ENCODE data around the gene SEBOX.

SEBOX gene

DNA sequence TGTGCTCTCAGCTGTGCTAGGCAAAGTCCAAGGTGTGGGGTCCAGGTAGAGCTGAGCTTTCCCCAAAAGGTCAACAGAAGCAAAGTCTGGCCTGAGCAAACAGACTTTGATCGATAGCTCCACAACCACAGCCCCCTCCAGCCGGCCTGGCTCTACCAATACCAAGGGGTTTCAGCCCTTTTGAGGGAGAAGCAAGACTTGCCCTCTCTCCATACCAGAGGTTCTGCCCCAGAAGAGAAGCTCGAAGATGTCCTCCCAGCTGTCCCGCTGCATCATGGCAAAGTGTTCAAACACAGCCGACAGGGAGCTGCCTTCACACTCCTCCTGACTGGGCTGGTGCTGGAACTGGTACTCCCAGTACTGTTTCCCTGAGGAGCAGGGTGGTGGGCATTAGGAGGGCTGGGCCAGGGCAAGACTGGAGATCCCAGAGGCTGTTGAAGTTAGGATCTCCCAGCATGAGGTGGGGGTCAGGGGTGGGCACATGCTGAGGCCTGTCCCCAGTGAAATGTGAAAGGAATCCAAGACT is 3.4 kb upstream of the SEBOX start:
- no peak for DNase-seq (ENCODE audit: low spot score)

GRCh38 chr17:28367641-28368305 is 2.8 kb upstream of the SEBOX start:
- no peak for DNase-seq (ENCODE audit: low spot score)

GRCh38 chr17:28366605-28367004 is 1.6 kb upstream of the SEBOX start:
- DNase-seq (ENCODE audit: low spot score) = no peak

GRCh38 chr17:28365487-28365886 is 488 bp upstream of the SEBOX start:
- no peak for DNase-seq (ENCODE audit: low spot score)

- DNase-seq (ENCODE audit: low spot score) = no peak
These were observed 986 bp downstream of the SEBOX start for GRCh38 chr17:28363776-28364650.

DNA sequence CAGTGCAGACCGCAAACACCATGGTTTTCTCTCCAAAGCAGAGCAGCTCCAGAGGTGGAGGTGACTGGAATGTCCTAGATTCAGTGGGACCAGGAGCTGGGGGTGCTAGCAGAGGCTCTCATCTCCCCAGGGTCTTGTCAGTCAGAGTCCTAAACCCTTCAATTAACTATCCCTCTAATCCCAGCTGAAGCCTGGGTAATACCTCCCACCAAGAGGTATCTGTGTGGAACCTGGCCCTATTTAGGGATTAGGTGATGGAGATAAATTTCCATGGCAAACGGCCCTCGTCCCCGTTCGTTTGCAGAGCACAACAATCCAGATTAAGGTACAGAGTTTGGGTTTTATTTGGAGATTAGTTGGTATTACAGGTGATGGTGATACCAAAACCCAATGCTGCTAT is 1.8 kb downstream of the SEBOX start:
- no peak for DNase-seq (ENCODE audit: low spot score)

GRCh38 chr17:28357901-28358197 is 7.2 kb downstream of the SEBOX start:
- no peak for DNase-seq (ENCODE audit: low spot score)

DNA sequence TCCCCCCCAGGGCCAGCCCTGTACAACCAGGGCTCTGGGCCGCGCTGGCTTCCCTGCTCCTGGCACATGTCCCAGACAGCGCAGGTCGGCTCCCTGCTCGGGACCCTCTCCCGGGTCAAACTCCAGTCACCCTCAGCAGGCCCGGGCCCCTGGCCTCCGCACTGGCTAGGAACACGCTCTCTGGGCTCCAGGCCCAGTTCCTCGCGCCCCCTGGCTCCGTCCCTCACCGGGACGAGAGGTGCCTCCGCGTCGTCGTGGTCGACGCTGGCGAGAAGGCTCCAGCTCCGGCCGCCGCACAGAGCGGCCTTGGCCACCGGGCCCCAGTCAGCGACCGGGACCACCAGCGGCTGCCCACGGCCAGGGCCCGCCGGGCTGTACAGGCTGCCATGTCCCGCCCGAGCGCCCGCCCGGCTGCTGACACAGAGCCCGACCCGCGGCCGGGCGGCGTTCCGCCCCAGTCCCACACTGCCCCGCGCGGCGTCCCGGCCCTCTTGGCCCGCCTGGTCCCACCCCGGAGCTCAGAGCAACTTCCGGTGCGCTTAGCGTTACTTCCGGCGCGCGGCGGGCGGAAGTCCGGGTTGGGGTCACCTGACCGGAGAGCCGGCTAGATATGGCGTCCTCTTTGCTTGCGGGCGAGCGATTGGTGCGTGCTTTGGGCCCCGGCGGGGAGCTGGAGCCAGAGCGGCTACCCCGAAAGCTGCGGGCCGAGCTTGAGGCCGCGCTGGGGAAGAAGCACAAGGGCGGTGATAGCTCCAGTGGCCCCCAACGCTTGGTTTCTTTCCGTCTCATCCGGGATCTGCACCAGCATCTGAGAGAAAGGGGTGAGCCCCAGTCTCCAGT is 7.7 kb downstream of the SEBOX start, which contains the start of gene POLDIP2:
POLDIP2 (minus strand) TSS at position 467 of the 840 bp plus-strand sequence; CDS start at position 388, 79 bp downstream.
- DNase-seq (ENCODE audit: low spot score) = peak; percentile 94

GRCh38 chr17:28350271-28350670 is 14.7 kb downstream of the SEBOX start:
- no peak for DNase-seq (ENCODE audit: low spot score)

DNA sequence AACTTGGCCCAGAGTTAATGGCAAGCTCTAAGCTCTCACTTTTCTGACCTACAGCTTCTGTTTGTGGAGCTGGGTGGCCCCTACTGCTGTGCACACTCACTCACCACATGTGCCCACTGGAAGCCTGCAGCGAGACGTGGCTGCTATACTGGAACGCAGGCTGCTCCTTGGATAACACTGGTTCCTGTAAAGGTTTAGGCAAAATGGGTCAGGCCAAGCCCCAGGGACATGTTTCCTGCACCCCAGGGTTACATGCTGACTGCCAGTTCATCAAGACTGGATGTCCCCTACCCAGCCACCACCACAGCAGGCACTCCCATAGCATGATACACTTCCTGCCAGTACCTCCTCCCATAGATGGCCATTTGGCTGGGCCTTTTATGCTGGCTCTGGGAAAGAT is 16.0 kb downstream of the SEBOX start:
- DNase-seq (ENCODE audit: low spot score) = no peak

GRCh38 chr17:28347261-28347891 is 17.6 kb downstream of the SEBOX start:
- no peak for DNase-seq (ENCODE audit: low spot score)

DNA sequence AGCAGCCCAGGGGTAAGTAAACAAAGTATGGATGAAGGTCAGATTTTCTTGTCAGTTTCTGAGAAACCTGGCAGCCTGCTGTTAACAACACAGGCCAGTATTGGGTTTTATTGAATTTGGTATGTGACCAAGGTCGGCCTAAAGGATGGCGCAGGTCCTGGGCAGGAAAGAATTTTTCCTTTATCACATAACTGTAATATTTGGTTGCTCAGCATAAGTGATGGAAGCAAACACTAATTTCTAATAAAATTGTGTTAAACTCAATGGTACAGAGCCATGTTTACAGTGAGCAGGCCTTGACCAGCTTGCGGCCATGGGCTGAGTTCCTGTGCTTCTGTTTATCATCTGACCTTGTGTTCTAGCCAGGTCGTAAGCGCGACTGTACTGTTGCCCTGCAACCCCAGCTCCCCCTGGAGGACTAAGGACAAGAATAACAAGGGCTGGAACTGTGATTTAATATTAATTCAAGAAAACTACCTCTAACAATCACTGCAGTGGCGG is 18.2 kb downstream of the SEBOX start:
- no peak for DNase-seq (ENCODE audit: low spot score)

DNA sequence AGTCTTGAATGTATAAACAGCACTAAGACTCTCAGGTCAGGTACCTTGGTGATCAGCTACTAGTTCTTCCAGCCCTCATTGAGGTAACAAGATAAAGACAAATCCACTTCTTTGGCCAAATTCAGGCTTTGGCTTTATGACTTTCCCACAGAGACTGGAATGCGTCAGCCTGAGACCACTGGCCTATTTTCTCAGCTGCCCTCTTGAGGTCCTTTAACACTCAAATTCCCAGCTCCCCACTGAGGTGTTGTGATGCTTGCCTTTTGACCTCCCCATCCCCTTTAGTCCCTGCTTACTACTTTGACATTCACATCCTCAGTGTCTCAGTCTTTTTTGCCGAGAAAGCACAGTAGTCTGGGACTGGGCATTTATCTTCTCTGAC is 18.8 kb downstream of the SEBOX start:
- no peak for DNase-seq (ENCODE audit: low spot score)

DNA sequence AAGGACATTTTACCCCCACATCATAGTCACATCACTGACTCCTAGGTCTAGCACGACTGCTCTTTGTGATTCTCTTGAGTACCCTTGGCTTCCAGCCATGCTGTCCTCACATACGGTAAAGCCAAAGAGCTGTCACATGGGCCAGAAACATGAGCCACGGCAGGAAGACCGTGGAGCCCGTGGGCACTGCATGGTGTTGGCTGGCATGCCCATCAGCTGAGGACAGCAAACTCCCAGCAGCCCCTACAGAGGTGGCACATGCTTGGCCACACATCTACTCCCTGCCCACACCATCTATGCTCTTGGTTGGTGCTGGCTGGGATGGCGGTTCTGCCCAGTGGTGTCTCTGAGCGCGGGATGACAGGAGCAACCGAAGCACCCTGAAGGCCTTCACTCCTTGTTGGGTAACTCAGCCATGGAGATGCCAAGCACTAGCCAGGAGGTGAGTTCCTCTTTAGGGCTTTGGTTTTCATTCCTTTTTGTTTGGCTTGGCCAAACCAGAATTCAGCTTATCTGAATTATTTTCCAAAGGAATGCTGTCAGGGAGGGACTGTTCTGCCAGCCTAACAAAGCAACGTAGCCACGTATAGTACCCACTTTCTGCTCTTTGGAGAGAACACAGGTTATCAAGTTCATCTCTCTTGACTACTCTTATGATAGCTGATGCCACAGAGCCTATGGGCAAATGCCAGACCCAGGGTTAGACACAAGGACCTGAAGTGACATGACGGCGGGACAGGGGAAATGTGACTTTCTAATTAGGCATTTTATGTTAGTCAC is 19.4 kb downstream of the SEBOX start:
- DNase-seq (ENCODE audit: low spot score) = no peak

- DNase-seq (ENCODE audit: low spot score) = no peak
These were observed 20.5 kb downstream of the SEBOX start for GRCh38 chr17:28344435-28344901.

- DNase-seq (ENCODE audit: low spot score) = no peak
These were observed 21.0 kb downstream of the SEBOX start for GRCh38 chr17:28344011-28344410.

GRCh38 chr17:28343491-28343932 is 21.5 kb downstream of the SEBOX start:
- DNase-seq (ENCODE audit: low spot score) = no peak

DNA sequence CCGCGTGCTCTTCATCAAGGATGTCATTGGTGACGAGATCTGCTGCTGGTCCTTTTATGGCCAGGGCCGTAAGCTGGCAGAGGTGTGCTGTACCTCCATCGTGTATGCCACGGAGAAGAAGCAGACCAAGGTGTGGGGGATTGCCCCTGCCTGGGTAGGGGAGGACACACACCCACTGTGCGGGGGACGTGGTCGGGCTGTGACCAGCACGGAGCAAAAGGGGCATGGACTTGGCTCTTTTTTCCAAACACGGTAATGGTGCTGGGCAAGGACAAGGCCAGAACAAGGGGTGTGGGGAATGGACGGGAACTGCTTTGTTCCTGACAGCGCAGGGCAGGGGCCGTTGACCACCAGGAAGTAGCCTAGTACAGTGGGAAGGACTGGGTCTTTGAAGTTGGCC is 22.7 kb downstream of the SEBOX start:
- DNase-seq (ENCODE audit: low spot score) = no peak

GRCh38 chr17:28341516-28341915 is 23.5 kb downstream of the SEBOX start:
- no peak for DNase-seq (ENCODE audit: low spot score)

DNA sequence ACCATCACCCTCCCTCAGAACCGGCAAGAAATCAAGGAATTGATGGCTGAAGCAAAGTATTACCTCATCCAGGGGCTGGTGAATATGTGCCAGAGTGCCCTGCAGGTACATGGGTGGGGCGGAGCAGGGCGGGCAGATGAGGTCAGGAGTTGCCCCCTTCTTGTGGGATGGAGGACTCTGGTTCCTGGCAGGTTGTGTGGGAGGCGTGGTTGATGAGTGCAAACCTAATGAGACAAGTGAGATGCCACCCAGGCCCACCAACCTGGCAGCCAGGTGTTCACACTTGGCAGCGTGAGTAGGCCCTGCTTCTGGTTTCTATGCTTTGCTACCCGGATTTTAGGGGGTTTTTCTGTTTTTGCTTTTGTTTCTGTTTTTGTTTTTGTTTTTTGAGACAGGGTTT is 24.6 kb downstream of the SEBOX start:
- DNase-seq (ENCODE audit: low spot score) = no peak

- no peak for DNase-seq (ENCODE audit: low spot score)
These were observed 25.6 kb downstream of the SEBOX start for GRCh38 chr17:28339431-28339830.
